Frontal cortex (tissue), 4 donors: ENCODE measurements around the gene FKBP10. TPM values are rescaled to one million over a fixed set of nuclear protein-coding genes. Genes with fewer than 3 reads are reported as not detected.

Experiments
- DNase-seq, 2 donors: peaks; one replicate each; pipeline ENCODE4 v3.0.0; 2012; ENCODE audit warnings: low spot score in 2 of 2
- FAIRE-seq: peaks from 2 replicates; lab custom pipeline; 2012; peaks lifted over from hg19 to GRCh38; lab: Jason Lieb, UNC
- small RNA-seq: library from RNA; depleted of rRNA; stranded (forward); fragments of <200 nt; gene quantifications from one replicate; pipeline ENCODE3, GENCODE V24; 2014
- total RNA-seq: library from RNA; depleted of rRNA; stranded (reverse); fragments of >200 nt; gene quantifications from one replicate; pipeline ENCODE4 v1.2.3, GENCODE V29; 2014
- donor health status: control.
- donor health status: control.
- donor health status: control.

FKBP10 gene
- total RNA-seq, 1 donor from 2014 or later = 9.0 TPM

- FAIRE-seq (no peak), DNase-seq (no peak)
Observed at GRCh38 chr17:41870097-41870496, 57.3 kb downstream of the FKBP10 start.

- DNase-seq (no peak), FAIRE-seq (no peak)
Observed at GRCh38 chr17:41870627-41871026, 57.8 kb downstream of the FKBP10 start.

- DNase-seq (no peak), FAIRE-seq (no peak)
Observed at GRCh38 chr17:41871789-41872188, 59.0 kb downstream of the FKBP10 start.

Small RNA genes lying within 50 kb of the gene (small RNA-seq; reads per million reads assigned to genes)
- not detected for gene AC125257.2

Other genes with a start within 250 kb of the FKBP10 start
- gene KRT9, start 240.9 kb upstream of the FKBP10 start, total RNA-seq = not detected
- not detected for gene KRT14, start 226.1 kb upstream of the FKBP10 start, total RNA-seq
- not detected for gene KRT16, start 200.2 kb upstream of the FKBP10 start, total RNA-seq
- gene KRT17, start 188.4 kb upstream of the FKBP10 start, total RNA-seq = under 0.01 TPM
- gene EIF1, start 124.1 kb upstream of the FKBP10 start, total RNA-seq = 70.1 TPM
- gene GAST, start 100.7 kb upstream of the FKBP10 start, total RNA-seq = not detected
- gene HAP1, start 78.4 kb upstream of the FKBP10 start, total RNA-seq = under 0.01 TPM
- 33.8 TPM for gene JUP, start 26.3 kb upstream of the FKBP10 start, total RNA-seq
- gene P3H4, start 1.1 kb upstream of the FKBP10 start, total RNA-seq = 10.2 TPM
- 131 TPM for gene NT5C3B, start 23.2 kb downstream of the FKBP10 start, total RNA-seq
- gene KLHL10, start 24.8 kb downstream of the FKBP10 start, total RNA-seq = under 0.01 TPM
- gene KLHL11, start 52.4 kb downstream of the FKBP10 start, total RNA-seq = 70.1 TPM
- 140 TPM for gene ACLY, start 105.9 kb downstream of the FKBP10 start, total RNA-seq
- gene ODAD4, start 117.6 kb downstream of the FKBP10 start, total RNA-seq = 3.3 TPM
- gene CNP, start 153.8 kb downstream of the FKBP10 start, total RNA-seq = 50.5 TPM
- gene DNAJC7, start 204.4 kb downstream of the FKBP10 start, total RNA-seq = 91.3 TPM
- 31.4 TPM for gene NKIRAS2, start 207.1 kb downstream of the FKBP10 start, total RNA-seq
- 3.7 TPM for gene C17orf113, start 237.6 kb downstream of the FKBP10 start, total RNA-seq